ENCODE results near the gene MSMO1.
A peak's percentile ranks its signal among the peaks of the same experiment; 100 is the strongest.

The MSMO1 gene

GRCh38 chr4:165308606-165309005, 18.9 kb upstream of the MSMO1 start:
- peak overlapping the region; percentile 44 for H3K27ac ChIP-seq
- TF ChIP-seq, protein P1, sequence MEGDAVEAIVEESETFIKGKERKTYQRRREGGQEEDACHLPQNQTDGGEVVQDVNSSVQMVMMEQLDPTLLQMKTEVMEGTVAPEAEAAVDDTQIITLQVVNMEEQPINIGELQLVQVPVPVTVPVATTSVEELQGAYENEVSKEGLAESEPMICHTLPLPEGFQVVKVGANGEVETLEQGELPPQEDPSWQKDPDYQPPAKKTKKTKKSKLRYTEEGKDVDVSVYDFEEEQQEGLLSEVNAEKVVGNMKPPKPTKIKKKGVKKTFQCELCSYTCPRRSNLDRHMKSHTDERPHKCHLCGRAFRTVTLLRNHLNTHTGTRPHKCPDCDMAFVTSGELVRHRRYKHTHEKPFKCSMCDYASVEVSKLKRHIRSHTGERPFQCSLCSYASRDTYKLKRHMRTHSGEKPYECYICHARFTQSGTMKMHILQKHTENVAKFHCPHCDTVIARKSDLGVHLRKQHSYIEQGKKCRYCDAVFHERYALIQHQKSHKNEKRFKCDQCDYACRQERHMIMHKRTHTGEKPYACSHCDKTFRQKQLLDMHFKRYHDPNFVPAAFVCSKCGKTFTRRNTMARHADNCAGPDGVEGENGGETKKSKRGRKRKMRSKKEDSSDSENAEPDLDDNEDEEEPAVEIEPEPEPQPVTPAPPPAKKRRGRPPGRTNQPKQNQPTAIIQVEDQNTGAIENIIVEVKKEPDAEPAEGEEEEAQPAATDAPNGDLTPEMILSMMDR (conservative IDR thresholded peaks at IDR 0.05): no peak

- H3K27ac ChIP-seq: peak overlapping the region; percentile 44
- TF ChIP-seq, protein P1 (conservative IDR thresholded peaks at IDR 0.05): no peak
Observed at GRCh38 chr4:165309456-165309855, 18.0 kb upstream of the MSMO1 start.

DNA sequence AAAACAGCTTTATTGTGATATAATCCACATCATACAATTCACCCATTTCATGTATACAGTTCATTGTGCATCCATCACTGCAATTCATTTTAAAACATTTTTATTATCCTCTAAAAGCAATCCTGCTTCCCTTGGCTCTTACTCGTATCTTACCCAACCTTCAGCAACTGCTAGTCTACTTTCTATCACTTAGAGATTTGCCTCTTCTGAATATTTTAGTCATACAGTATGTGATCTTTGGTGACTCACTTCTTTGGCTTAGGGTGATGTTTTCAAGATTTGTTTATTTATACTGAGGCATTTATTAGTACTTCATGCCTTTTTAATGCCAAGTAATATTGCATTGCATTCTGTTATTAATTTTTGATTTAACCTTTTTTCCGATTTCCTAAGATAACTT, 15.0 kb upstream of the MSMO1 start:
- TF ChIP-seq, protein P1 (conservative IDR thresholded peaks at IDR 0.05): no peak
- no peak overlapping the region for H3K27ac ChIP-seq

DNA sequence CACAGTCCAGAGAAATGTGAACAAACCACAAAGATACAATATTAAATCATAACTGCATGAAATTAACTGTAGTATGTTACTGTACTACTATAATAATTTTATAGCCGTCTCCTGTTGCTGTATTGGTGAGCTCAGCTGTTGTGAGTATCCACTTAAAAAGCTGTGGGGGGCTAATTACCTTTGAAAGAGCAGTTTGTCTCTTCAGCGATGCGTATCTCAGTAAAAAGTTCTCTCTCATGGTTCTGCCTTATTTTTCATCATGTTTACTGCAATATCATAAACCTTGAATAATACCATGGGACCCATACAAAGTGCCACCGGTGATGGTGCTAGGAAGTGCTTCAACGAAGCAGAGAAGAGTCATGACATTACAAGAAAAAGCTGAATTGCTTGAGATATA, 8.4 kb upstream of the MSMO1 start:
- TF ChIP-seq, protein P1 (conservative IDR thresholded peaks at IDR 0.05): no peak

DNA sequence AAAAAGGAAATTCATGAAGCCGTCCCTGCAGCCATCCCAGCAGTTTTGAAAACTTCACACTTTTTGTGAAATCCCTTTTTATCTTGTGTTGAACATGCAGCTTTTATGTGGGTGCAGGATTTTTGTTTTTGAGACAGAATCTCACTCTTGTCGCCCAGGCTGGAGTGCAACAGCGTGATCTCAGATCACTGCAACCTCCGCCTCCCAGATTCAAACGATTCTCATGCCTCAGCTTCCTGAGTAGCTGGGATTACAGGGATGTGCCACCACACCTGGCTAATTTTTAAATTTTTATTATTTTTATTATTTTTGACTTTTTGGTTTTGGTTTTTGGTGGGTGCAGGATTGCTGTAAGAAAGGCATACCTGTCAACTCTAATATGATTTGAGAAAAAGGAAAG, 8.0 kb upstream of the MSMO1 start:
- H3K27ac ChIP-seq: no peak overlapping the region
- TF ChIP-seq, protein P1 (conservative IDR thresholded peaks at IDR 0.05): no peak

More for the DNA sequence above, 8.4 kb upstream of the MSMO1 start:
- no peak overlapping the region for H3K27ac ChIP-seq

DNA sequence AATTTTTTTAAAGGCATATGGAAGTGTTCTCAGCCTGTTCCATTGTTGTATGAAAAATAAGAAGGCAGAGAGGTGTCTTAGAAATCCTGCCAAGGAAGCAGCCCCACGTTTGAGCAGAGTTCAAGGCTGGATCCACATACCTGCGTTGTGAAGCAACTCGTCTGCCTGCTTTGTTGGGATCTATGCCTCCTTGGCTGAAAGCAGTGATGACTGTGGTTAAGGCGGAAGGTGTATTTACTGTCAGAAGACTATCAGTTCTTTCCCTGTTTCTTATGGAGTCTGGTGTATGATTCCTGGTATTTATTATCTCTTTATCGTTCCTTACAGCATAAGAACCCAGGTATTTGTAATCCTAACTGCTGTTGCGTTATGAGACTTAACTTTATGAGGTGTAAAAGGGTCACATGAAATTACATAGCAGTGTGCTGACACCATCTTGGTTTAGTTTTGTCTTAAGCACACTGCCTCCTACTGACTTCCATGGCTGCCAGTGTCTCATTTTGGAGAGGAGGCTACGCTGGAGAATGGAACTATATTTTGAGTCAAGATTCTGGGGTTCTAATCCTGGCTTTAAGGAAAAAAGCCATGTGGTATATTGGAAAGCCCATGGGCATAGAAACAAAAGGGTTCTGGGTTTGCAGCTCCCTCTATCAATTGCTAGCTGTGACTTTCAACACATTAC, 3.1 kb upstream of the MSMO1 start:
- no peak overlapping the region for H3K27ac ChIP-seq
- TF ChIP-seq, protein P1 (conservative IDR thresholded peaks at IDR 0.05): no peak

DNA sequence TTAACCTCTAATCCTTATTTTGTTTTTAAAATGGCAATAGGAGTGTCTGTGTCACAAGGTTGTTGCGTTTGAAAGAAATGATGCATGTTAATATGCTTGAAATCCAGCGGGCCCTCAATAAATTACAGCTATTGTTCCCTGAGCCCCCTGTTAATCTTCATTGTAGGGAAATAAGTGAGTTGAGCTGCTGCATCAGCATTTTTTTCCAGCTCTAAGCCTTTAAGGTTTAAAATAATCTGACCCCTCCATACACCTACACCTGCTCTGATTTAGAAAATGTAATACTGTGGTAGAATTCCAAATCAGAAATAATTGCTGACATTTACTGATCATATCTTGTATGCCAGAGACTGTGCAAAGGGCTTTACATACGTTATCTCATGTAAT, 2.6 kb upstream of the MSMO1 start:
- TF ChIP-seq, protein P1 (conservative IDR thresholded peaks at IDR 0.05): no peak
- H3K27ac ChIP-seq: no peak overlapping the region
